K562 (cell line): Measurements from ENCODE around the gene FZD4. TPM values are rescaled to one million over a fixed set of nuclear protein-coding genes. Genes with fewer than 3 reads are reported as not detected.

Source experiments
- ADNP ChIP-seq: fragments of 200-800 bp; sonication (Bioruptor generic); IDR thresholded peaks from 2 replicates; pipeline ENCODE4 v1.6.1; 2016; ENCODE audit warnings: missing genetic modification characterization, missing compliant biosample characterization
- ARHGAP35 ChIP-seq: fragments of 450-650 bp; IDR thresholded peaks from 2 replicates; pipeline ENCODE4 v1.6.1; 2018; ENCODE audit not compliant: partially characterized antibody
- E4F1 ChIP-seq: fragments of 250-450 bp; sonication (Bioruptor Pico); IDR thresholded peaks from 2 replicates; pipeline ENCODE4 v1.5.0; 2021; ENCODE audit warnings: mild to moderate bottlenecking, borderline replicate concordance
- ELF1 ChIP-seq: fragments of 200-800 bp; sonication (Bioruptor generic); IDR thresholded peaks from 2 replicates; pipeline ENCODE4 v1.6.1; 2016; ENCODE audit warnings: missing genetic modification characterization, missing compliant biosample characterization
- ETS1 ChIP-seq: conservative IDR thresholded peaks from 2 replicates; pipeline ENCODE4 v1.6.1; 2011; ENCODE audit warnings: low read depth, mild to moderate bottlenecking, low read length; ENCODE audit not compliant: control insufficient read depth
- ETS2 ChIP-seq: IDR thresholded peaks from 2 replicates; pipeline ENCODE4 v1.6.1; 2016; ENCODE audit warnings: borderline replicate concordance, missing genetic modification characterization, mild to moderate bottlenecking, moderate library complexity, missing compliant biosample characterization; ENCODE audit not compliant: poor library complexity, severe bottlenecking
- HDAC8 ChIP-seq: fragments of 450-650 bp; IDR thresholded peaks from 2 replicates; pipeline ENCODE4 v1.6.1; 2016; ENCODE audit warnings: mild to moderate bottlenecking, missing genetic modification characterization, moderate library complexity, missing compliant biosample characterization
- HMG20A ChIP-seq: fragments of 450-650 bp; formaldehyde crosslinking; conservative IDR thresholded peaks from 2 replicates; pipeline ENCODE4 v1.4.0; 2020; ENCODE audit warnings: mild to moderate bottlenecking, mixed read lengths
- HNRNPH1 ChIP-seq: fragments of 200-400 bp; formaldehyde crosslinking; optimal IDR thresholded peaks from 2 replicates; pipeline ENCODE3; 2017; ENCODE audit warnings: low read depth, mild to moderate bottlenecking, low read length, moderate library complexity
- IFI16 ChIP-seq: fragments of 250-450 bp; sonication (Bioruptor Pico); IDR thresholded peaks from 2 replicates; pipeline ENCODE4 v2.1.2; 2022; ENCODE audit warnings: mild to moderate bottlenecking, inconsistent platforms
- KLF1 ChIP-seq: fragments of 450-650 bp; IDR thresholded peaks from 2 replicates; pipeline ENCODE4 v1.6.1; 2016; ENCODE audit warnings: missing genetic modification characterization, missing compliant biosample characterization
- NKRF ChIP-seq: fragments of 450-650 bp; IDR thresholded peaks from 2 replicates; pipeline ENCODE4 v1.6.1; 2016; ENCODE audit warnings: borderline replicate concordance
- PHF21A ChIP-seq: fragments of 450-650 bp; IDR thresholded peaks from 2 replicates; pipeline ENCODE4 v1.6.1; 2017; ENCODE audit warnings: low read depth, borderline replicate concordance
- POU5F1 ChIP-seq: fragments of 150-350 bp; IDR thresholded peaks from 2 replicates; pipeline ENCODE4 v1.6.1; 2014; ENCODE audit warnings: borderline replicate concordance, low read length, low read depth, mild to moderate bottlenecking; ENCODE audit not compliant: partially characterized antibody
- PREB ChIP-seq: sonication (generic); formaldehyde crosslinking; IDR thresholded peaks from 2 replicates; pipeline ENCODE4 v1.8.1; 2023; ENCODE audit warnings: mild to moderate bottlenecking, missing genetic modification reagents
- SIN3B ChIP-seq: fragments of 450-650 bp; IDR thresholded peaks from 2 replicates; pipeline ENCODE4 v1.6.1; 2017; ENCODE audit warnings: low read depth, mild to moderate bottlenecking, moderate library complexity
- SRSF1 ChIP-seq: fragments of 200-400 bp; formaldehyde crosslinking; IDR thresholded peaks from 2 replicates; pipeline ENCODE4 v1.6.1; 2017; ENCODE audit warnings: mild to moderate bottlenecking, low read depth, low read length, moderate library complexity
- ZNF124 ChIP-seq: sonication (generic); formaldehyde crosslinking; IDR thresholded peaks from 2 replicates; pipeline ENCODE4 v1.8.1; 2022; ENCODE audit warnings: missing genetic modification reagents
- ZNF408 ChIP-seq: fragments of 250-450 bp; sonication (Bioruptor Pico); IDR thresholded peaks from 2 replicates; pipeline ENCODE4 v1.4.0; 2020; ENCODE audit warnings: low read depth, mild to moderate bottlenecking, moderate library complexity
- polyA plus RNA-seq, 8 experiments: library from polyadenylated mRNA; depleted of rRNA in 4 of 8; stranded (reverse) in 5 of 8; unstranded in 3 of 8; fragments of >200 nt; fragmentation: Nextera tagmentation in 2 of 8; fragmentation: Illumina TruSeq in 1 of 8; extraction: Ambion mirVana in 2 of 8; extraction: Trizol in 1 of 8; gene quantifications; 2 replicates each; pipeline versions ENCODE4 v1.2.1 to v1.2.3, GENCODE V29; 2011 to 2014; ENCODE audit warnings: inconsistent platforms in 1 of 8, missing spikeins in 1 of 8
- total RNA-seq, 7 experiments: library from RNA; depleted of rRNA in 6 of 7; stranded (reverse); fragments of >200 nt in 6 of 7; fragmentation: Illumina TruSeq in 2 of 7; extraction: Trizol in 2 of 7; gene quantifications; 2 replicates each; pipeline versions ENCODE4 v1.2.1 to v1.2.3, GENCODE V29; 2011 to 2021; ENCODE audit warnings: low replicate concordance in 1 of 7

The FZD4 gene
- total and polyA plus RNA-seq, 9 of the 15 experiments (the other 6 are each of a cell fraction or from before 2014, with no cell fraction given), result 1.2 to 7.9 (median 5.8) TPM

- TF ChIP-seq NKRF (0 out of 2 replicates have a peak, but pooled peaks have one; percentile 15), ZNF124 (CRISPR knock-in tag) (no peak), KLF1 (tag) (no peak), HNRNPH1 (no peak), ARHGAP35 (no peak), SRSF1 (no peak), HMG20A (CRISPR knock-in tag) (no peak), HDAC8 (tag) (no peak), POU5F1 (no peak), ADNP (tag) (peak; percentile 80), SIN3B (no peak), ZNF408 (CRISPR knock-in tag) (no peak), ELF1 (tag) (peak; percentile 43), E4F1 (no peak), ETS2 (tag) (no peak), IFI16 (CRISPR knock-in tag) (no peak), PHF21A (no peak), PREB (CRISPR knock-in tag) (no peak), ETS1 (no peak; the same call in 1 of the 2 replicates)
These were observed 44.9 kb upstream of the FZD4 start (continued) for GRCh38 chr11:86999859-87000753.
